Lung microvascular endothelial cell (primary cell): ENCODE data around the gene OR6C76. TPM values are rescaled to one million over a fixed set of nuclear protein-coding genes. Genes with fewer than 3 reads are reported as not detected.
"Not testable (repeated sequence)": the region's sequence is repeated elsewhere in the genome, so short reads cannot be mapped to it uniquely, and the experiment has no call there.

ENCODE experiments used
- DNase-seq, 2 donors: peaks; one replicate each; pipeline versions ENCODE4 v3.0.0 to v3.0.0-alpha.2; 2010; ENCODE audit warnings: low read depth in 2 of 2
- total RNA-seq: library from RNA; depleted of rRNA; stranded (reverse); fragments of >200 nt; gene quantifications from 2 replicates; pipeline ENCODE4 v1.2.1, GENCODE V29; 2014

OR6C76 gene
- total RNA-seq = not detected in 2 replicates

GRCh38 chr12:55425954-55426353 lies at the start of gene OR6C76:
Gene OR6C76 (plus strand): TSS chr12:55426254. CDS start chr12:55426254, 0 bp downstream.
- no peak for DNase-seq

GRCh38 chr12:55385891-55386290 lies 40.2 kb upstream of the OR6C76 start:
- DNase-seq = no peak

DNA sequence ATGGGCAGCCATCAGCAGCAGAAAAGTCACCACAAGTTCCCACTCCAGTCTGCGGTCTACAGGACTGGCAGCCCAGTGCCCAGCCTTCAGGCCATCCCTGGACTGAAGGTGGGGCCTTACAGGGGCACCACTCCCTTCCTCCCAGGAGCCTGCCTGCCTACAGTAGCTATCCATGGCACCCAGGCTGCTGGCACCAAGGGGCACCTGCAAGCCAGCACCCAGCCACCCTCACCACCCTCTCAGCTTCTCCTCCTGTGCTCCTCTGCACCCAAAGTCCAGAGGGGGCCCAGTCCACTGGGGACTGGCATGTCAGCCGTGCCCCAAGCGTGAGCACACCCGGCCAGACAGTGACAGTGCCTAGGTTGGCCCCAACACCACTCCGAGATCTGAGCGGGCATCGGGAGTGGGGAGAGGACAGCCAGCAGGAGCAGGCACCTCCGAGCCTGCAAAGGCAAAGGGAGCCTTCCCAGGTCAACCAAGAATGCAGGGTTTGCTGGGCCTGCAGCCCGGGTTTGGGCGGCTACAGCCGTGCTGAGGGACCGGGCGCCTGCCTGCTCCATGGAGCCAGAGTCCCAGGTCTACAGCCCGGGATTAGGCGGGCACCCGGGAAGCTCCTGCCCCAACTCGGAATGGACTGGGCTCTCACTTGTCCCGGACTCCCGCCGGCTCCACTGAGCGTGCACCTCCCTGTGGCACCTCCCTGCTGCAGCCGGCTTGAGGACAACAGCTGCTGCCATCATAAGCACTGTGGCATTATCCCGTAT lies 33.8 kb upstream of the OR6C76 start:
- DNase-seq = no peak

GRCh38 chr12:55396326-55396725 lies 29.7 kb upstream of the OR6C76 start:
- DNase-seq = no peak

- no peak for DNase-seq
Measured at GRCh38 chr12:55400229-55400628, 25.8 kb upstream of the OR6C76 start, which contains the start of gene OR6C65. Gene OR6C65 (plus strand): TSS chr12:55400529. CDS start chr12:55400529, 0 bp downstream.

DNA sequence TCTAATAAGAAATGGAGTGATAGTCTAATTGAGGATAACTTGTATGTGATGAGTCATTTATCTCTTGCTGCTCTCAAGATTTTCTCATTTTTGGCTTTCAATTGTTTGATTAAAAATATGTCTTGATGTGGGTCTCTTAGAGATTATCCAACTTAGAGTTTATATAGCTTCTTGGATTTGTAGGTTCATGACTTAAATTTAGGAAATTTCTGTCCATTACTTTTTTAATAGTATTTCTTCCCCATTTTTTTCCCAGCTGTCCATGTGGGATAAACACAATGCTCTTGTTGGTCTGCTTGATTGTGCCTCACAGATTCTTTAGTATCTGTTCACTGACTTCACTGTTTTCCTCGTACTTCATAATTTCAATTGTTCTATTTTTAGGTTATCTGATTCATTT lies 18.2 kb upstream of the OR6C76 start:
- no peak for DNase-seq

GRCh38 chr12:55409133-55409532 lies 16.9 kb upstream of the OR6C76 start:
- not testable (repeated sequence) for DNase-seq

DNA sequence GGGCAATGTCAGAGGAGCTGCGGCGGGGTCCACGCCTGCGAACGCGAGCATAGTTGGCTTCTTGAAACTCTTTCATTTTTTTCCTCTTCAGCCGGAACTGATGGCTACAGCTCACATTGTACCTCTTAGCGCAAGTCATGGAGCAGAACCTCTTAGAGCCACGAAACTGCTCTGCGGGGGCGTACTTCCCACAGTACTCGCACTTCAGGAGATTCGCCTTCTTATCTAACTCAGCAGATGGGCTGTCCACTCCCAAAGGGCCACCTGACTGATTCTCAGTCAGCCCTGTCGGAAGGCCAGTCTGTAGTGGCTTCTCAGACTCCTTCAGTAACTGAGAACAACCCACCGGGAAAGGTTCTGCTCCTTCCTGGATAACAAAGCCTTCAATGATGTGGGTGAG lies 13.9 kb upstream of the OR6C76 start:
- DNase-seq = not testable (repeated sequence)

DNA sequence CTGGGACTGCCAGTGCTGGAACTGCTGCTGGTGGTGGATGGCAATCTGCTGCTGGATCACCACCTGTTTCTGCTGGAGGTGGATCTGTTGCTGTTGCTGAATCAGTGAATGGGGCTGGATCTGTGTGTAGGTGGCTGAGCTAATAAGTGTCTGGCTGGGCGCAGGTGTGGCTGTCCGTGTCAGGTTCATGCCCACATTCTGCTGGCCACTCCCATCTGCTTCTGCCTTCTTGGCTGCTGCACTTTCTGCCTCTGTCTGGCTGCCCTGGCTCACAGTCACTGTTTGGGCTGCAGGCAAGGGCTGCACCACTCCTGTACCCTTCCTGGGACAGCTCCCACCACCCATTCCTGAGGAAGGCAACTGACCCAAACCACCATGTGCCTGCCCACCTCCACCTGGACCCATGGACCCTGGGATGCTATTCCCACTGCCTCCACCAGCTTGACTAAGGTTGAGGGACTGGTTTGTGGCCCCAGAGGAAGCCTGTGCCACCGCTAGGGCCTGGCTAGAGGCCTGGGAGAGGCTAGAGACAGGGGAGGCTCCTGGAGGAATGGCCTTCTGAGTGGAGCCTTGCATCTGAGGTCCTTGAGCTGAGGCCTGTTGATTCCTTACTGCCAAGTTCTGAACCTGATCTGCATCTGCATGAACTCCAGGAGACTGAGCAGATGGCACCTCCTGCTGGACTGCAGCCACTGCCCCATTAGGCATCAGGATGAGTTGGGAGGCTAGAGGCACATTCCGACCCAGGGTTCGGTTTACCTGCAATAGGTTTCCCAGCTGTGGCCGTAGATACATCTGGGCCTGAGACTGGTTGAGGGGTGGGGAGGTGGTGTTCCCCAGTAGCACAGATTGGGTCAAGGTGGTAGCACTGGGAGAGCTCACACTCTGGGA lies 12.3 kb upstream of the OR6C76 start:
- DNase-seq = not testable (repeated sequence)

GRCh38 chr12:55414396-55414823 lies 11.6 kb upstream of the OR6C76 start:
- DNase-seq = peak; percentile 4 to 25

- DNase-seq = not testable (repeated sequence)
Measured at GRCh38 chr12:55414889-55415288, 11.2 kb upstream of the OR6C76 start.

DNA sequence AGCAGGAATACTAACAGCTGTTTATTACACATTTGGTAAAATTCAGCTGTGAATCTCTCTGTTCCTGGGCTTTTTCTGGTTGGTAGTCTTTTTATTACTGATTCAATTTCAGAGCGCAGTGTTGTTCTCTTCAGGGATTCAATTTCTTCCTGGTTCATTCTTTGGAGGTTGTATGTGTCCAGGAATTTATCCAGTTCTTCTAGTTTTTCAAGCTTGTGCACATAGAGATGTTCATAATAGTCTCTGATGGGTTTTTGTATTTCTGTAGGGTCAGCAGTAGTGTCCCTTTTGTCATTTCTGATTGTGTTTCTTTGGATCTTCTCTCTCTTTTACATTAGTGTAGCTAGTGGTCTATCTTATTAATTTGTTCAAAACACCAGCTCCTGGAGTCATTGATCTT lies 9.1 kb upstream of the OR6C76 start:
- no peak for DNase-seq

DNA sequence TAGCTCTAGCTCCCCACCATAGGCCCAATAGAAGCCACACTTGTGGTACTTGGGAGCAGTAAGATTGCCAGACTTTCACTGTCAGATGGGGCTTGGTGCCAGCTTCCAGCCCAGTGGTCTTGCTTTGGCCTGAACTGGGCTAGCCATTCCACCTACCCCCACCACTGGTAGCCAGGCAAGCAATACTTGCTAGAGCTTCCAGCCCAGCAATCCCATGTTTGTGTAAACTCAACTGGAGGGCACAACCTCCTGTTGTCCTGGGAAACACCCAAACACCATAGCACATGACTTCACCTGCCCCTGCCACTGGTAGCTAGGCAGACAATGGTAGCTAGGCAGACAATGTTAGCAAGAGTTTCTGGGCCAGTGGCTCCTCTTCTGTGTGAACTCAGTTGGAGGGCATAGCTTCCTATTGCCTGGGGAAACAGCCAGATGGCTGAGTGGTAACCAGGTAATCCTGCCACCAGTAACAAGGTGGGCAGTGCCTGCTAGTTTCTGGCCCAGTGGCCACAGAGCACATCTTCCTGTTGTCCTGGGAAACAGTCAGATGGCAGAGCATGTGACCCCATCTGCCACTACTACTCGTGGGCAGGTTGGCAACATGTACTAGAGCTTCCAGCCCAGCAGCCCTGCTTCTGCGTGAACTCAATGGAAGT lies 5.6 kb upstream of the OR6C76 start:
- DNase-seq = no peak

- DNase-seq = no peak
Measured at GRCh38 chr12:55428331-55429243, 2.5 kb downstream of the OR6C76 start.

DNA sequence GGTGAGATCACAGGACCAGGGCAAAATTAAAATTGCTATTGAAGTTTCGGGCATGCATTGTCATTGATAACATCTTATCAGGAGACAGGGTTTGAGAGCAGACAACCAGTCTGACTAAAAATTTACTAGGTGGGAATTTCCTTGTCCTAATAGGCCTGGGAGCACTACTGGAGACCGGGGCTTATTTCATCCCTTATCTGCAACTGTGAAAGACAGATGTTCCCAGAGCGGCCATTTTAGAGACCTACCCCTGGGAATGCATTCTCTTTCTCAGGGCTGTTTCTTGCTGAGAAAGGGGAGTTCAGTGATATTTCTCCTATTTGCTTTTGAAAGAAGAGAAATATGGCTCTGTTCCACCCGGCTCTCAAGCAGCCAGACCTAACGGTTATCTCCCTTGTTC lies 15.2 kb downstream of the OR6C76 start:
- not testable (repeated sequence) for DNase-seq

DNA sequence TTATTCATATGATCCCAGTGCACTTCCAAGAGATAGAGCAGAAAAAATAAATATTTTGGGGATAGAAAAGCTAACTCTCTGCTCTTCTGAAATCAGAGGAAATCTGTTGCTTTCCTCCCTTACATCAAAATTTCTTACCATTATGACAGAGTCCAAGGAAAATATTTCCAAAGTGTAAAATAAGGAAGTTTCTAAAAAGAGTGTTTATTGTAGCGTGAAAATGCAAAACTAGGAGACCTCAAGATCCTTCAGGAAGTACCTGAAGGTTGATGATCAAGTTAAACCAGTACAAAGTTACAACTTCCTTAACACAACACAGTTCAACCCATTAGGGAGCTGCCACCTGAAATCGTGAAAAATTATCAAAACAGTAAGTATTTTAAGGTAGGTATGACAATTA lies 17.7 kb downstream of the OR6C76 start, which contains the start of gene OR6C2:
TSS of gene OR6C2 (plus strand) at position 301 of the 400 bp plus-strand sequence. CDS start 8,138 bp downstream, outside the sequence.
- no peak for DNase-seq

GRCh38 chr12:55445357-55445756 lies 19.3 kb downstream of the OR6C76 start:
- DNase-seq = no peak

- DNase-seq = no peak
Measured at GRCh38 chr12:55446326-55446725, 20.3 kb downstream of the OR6C76 start.

GRCh38 chr12:55448825-55449224 lies 22.8 kb downstream of the OR6C76 start:
- DNase-seq = no peak

DNA sequence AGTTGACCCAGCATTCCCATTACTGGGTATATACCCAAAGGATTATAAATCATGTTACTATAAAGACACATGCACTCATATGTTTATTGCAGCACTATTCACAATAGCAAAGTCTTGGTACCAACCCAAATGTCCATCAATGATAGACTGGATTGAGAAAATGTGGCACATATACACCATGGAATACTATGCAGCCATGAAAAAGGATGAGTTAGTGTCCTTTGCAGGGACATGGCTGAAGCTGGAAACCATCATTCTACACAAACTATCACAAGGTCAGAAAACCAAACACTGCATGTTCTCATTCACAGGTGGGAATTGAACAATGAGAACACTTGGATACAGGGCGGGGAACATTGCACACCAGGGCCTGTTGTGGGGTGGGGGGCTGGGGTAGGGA lies 38.9 kb downstream of the OR6C76 start:
- not testable (repeated sequence) for DNase-seq

GRCh38 chr12:55467836-55468235 lies 41.8 kb downstream of the OR6C76 start:
- no peak for DNase-seq
